Dedifferentiated amniotic fluid mesenchymal stem cell (primary cell): ENCODE data around the gene SLIT3.

ENCODE experiments used
- DNase-seq: peaks from one replicate; pipeline ENCODE4 v3.0.0-alpha.2; 2016; ENCODE audit errors: extremely low spot score

Gene SLIT3

GRCh38 chr5:169104937-169105494 is 195.9 kb downstream of the SLIT3 start:
- DNase-seq: no peak

GRCh38 chr5:169103586-169104181 is 197.3 kb downstream of the SLIT3 start:
- DNase-seq: no peak

GRCh38 chr5:169101966-169102365 is 199.0 kb downstream of the SLIT3 start:
- DNase-seq: no peak

GRCh38 chr5:169100735-169101075 is 200.2 kb downstream of the SLIT3 start:
- no peak for DNase-seq

GRCh38 chr5:169099801-169100734 is 200.9 kb downstream of the SLIT3 start:
- no peak for DNase-seq

- DNase-seq: no peak
Measured at GRCh38 chr5:169098331-169099121, 202.4 kb downstream of the SLIT3 start.

- peak; percentile 40 for DNase-seq
Measured at GRCh38 chr5:169097374-169098326, 203.3 kb downstream of the SLIT3 start.

GRCh38 chr5:169095976-169096375 is 205.0 kb downstream of the SLIT3 start:
- peak; percentile 46 for DNase-seq

- DNase-seq: no peak
Measured at GRCh38 chr5:169095410-169095960, 205.5 kb downstream of the SLIT3 start.

GRCh38 chr5:169094586-169095409 is 206.1 kb downstream of the SLIT3 start:
- peak; percentile 59 for DNase-seq

- DNase-seq: no peak
Measured at GRCh38 chr5:169091396-169091980, 209.5 kb downstream of the SLIT3 start.

GRCh38 chr5:169089343-169089742 is 211.6 kb downstream of the SLIT3 start:
- no peak for DNase-seq

- DNase-seq: no peak
Measured at GRCh38 chr5:169088028-169088725, 212.8 kb downstream of the SLIT3 start.

GRCh38 chr5:169085636-169086035 is 215.3 kb downstream of the SLIT3 start:
- DNase-seq: no peak

- DNase-seq: no peak
Measured at GRCh38 chr5:169085212-169085611, 215.7 kb downstream of the SLIT3 start.

GRCh38 chr5:169084775-169085174 is 216.2 kb downstream of the SLIT3 start:
- DNase-seq: no peak

GRCh38 chr5:169083394-169084018 is 217.4 kb downstream of the SLIT3 start:
- DNase-seq: no peak

- no peak for DNase-seq
Measured at GRCh38 chr5:169081000-169081724, 219.8 kb downstream of the SLIT3 start.
